GM12875 (cell line): Measurements from ENCODE around the gene SLC39A3.

Experiments used
- H3K4me3 ChIP-seq: one replicate; pipeline ENCODE4 v1.5.1; 2011; ENCODE audit warnings: low read depth, low read length, control low read depth
- TF ChIP-seq, protein P1 (sequence below): IDR thresholded peaks from 2 replicates; pipeline ENCODE4 v1.5.1; 2011; ENCODE audit warnings: low read depth, mild to moderate bottlenecking, control low read depth, inconsistent platforms, low read length, moderate library complexity, borderline replicate concordance; ENCODE audit not compliant: insufficient read depth

The SLC39A3 gene

DNA sequence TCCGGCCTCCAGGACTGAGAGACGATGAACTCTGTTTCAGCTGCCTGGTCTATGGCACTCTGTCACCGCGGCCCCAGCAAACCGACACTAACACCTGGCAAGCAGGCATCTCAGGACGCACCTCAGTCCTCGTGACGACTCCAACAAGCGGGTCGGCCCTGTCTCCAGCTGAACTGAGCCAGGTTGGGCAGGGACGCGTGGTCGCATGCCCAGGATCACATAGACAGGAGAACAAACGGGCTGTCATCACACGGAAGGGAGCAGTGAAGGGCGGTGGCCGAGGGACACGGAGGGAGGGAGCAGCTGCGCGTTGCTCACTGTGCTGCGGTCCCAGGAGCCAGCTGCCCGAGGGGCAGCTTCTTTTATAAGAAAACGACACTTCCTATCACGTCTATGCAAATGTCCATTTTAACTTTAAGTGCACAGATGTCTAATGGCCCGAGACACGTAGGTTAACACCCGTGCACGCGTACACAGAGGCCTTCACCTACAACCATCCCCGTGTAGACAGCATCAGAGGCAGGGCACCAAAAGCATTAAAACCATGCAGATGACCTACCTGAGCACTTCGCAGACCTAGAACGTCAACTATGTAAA lies 34.4 kb upstream of the SLC39A3 start:
- TF ChIP-seq, protein P1, sequence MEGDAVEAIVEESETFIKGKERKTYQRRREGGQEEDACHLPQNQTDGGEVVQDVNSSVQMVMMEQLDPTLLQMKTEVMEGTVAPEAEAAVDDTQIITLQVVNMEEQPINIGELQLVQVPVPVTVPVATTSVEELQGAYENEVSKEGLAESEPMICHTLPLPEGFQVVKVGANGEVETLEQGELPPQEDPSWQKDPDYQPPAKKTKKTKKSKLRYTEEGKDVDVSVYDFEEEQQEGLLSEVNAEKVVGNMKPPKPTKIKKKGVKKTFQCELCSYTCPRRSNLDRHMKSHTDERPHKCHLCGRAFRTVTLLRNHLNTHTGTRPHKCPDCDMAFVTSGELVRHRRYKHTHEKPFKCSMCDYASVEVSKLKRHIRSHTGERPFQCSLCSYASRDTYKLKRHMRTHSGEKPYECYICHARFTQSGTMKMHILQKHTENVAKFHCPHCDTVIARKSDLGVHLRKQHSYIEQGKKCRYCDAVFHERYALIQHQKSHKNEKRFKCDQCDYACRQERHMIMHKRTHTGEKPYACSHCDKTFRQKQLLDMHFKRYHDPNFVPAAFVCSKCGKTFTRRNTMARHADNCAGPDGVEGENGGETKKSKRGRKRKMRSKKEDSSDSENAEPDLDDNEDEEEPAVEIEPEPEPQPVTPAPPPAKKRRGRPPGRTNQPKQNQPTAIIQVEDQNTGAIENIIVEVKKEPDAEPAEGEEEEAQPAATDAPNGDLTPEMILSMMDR, result no peak
- H3K4me3 ChIP-seq, result no peak overlapping the region

GRCh38 chr19:2771786-2772674 lies 32.2 kb upstream of the SLC39A3 start:
- no peak overlapping the region for H3K4me3 ChIP-seq
- TF ChIP-seq, protein P1, result no peak

DNA sequence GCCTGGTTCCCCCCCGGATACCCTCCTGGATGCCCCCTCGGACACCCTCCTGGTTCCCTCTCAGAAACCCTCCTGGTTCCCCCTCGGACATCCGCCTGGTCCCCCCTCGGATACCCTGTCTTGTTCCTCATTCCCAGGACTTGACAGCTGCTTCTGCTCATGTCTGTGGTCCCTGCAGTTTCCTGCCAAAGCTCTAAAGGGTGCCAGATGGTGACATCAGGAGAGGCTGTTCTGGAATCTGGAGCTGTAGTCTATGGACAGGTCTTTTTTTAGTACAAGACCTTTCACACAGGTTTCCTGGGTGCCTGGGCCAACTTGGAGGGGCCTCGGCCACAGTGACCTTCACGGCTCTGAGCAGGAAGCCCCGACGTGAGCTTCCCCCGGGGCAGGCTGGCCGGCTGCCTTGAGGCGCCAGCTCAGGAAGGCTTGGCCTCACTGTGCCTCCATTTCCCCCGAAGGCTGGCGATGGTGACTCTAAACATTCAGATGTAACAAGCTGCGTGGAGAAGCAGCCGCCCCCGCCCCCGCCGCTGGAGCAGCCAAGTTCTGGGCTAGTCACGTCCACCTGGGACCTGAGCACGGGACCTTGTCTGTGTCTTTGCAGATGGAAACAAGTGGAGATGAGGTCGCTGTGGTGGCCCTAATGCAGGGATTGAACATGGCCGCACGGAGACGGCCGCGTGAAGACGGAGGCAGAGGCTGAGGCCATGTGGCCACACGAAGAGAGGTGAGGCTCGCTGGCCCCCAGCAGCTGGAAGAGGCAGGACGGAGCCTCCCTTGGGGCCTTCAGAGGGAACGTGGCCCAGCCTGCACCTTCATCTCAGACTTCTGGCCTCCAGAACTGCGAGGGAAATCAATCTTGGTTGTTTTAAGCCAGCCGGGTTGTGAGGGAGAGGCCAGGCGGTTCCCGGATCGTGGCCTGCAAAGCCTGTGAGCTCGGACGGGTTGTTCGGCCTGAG lies 30.5 kb upstream of the SLC39A3 start:
- TF ChIP-seq, protein P1, result no peak
- H3K4me3 ChIP-seq, result no peak overlapping the region

DNA sequence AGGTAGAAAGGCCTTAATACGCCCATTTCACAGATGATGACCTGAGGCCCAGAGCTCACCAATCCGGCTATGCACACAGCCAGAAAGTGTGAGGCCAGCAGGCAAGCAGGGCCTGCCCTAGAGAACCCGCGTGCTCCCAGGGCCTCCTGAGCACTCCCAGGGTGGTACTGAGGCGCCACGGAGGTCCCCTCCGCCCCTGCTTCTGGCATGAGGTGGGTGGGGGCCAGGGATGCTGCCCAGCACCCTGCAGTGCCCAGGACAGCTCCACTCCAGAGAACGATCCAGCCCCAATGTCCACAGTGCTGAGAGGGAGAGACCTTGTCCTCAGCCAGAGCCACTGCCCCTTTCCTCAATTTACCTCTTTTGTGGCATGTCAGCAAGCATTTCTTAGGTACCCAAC lies 29.4 kb upstream of the SLC39A3 start:
- TF ChIP-seq, protein P1, result no peak
- H3K4me3 ChIP-seq, result no peak overlapping the region

DNA sequence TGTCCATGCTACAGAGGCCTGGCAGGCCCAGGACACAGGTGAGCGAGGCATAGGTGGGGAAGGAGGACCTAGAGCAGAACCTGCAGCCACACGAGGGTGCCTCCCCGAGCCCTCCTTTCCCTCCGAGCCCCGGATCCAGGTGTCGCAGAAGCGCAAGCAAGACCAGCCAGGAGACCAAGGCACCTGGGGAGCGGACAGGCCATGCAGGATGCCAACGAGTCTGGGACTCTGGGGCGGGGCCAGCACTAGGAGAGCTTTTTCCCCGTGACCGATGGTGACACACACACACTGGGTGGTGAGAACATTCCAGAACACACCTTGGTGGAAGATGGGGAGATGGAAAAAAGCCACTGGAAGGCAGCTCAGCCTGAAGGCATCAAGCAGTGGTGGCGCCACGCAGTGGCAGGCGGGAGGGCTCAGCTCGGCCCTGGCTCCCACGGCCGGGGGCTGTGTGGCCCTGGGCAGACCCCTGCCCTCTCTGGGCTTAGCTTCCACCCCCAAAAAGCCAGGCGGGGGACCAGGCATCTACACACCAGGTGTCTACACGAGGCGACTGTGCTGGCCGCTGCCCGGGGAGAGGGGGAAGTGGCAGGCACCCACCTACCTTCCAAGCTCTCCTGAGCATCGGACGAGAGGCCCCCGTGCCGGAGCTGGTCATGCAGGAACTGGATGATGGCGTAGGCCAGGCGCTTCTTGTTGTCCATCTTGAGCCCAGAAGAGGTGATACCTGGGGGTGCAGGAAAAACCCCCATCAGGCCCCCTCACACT lies 28.7 kb upstream of the SLC39A3 start:
- H3K4me3 ChIP-seq, result no peak overlapping the region
- TF ChIP-seq, protein P1, result no peak

DNA sequence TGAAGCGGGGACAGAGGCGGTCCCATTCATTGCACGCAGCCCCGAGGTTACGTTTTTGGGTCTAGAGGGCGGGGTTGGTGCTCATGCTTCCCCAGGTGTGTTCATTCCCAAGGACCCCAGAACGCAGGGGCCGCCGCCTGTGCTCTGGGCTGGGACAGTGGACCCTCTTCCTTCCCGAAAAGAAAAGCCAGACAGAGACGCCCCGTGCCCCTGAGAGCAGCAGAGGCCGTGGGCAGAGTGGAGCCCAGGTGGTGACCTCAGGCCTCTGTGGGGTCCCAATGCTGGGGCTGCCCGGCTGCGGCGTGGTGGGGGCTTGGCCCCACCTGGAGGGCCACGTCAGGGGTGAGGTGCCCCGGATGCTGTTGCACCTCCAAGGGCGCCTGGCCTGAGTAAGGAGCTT lies 27.9 kb upstream of the SLC39A3 start:
- TF ChIP-seq, protein P1, result no peak
- H3K4me3 ChIP-seq, result no peak overlapping the region
